Stimulated activated CD4-positive, alpha-beta T cell treated with anti-CD3 and anti-CD28 coated beads, Interleukin-2, amount 100 ng/mL, for 4 hours (primary cell): Measurements from ENCODE around the gene SPINK8.

Source experiments
- DNase-seq: peaks from one replicate; pipeline ENCODE4 v3.0.0-alpha.2; 2020; ENCODE audit warnings: low read depth

SPINK8 gene

GRCh38 chr3:48320996-48321395 lies 12.5 kb downstream of the SPINK8 start:
- DNase-seq: no peak

GRCh38 chr3:48318713-48319468 lies 14.6 kb downstream of the SPINK8 start:
- no peak for DNase-seq

- no peak for DNase-seq
Observed at GRCh38 chr3:48314542-48314941, 18.9 kb downstream of the SPINK8 start.

- no peak for DNase-seq
Observed at GRCh38 chr3:48306860-48307530, 26.5 kb downstream of the SPINK8 start.

GRCh38 chr3:48306290-48306689 lies 27.2 kb downstream of the SPINK8 start:
- no peak for DNase-seq

GRCh38 chr3:48305396-48305795 lies 28.1 kb downstream of the SPINK8 start:
- DNase-seq: no peak

- no peak for DNase-seq
Observed at GRCh38 chr3:48303021-48303420, 30.4 kb downstream of the SPINK8 start.

- no peak for DNase-seq
Observed at GRCh38 chr3:48301800-48302166, 31.7 kb downstream of the SPINK8 start.

- peak; percentile 84 for DNase-seq
Observed at GRCh38 chr3:48301020-48301799, 32.3 kb downstream of the SPINK8 start, which contains the start of gene NME6. TSS of gene NME6 (minus strand) at chr3:48301367.

GRCh38 chr3:48299746-48300712 lies 33.4 kb downstream of the SPINK8 start:
- DNase-seq: no peak

- DNase-seq: no peak
Observed at GRCh38 chr3:48297111-48297810, 36.2 kb downstream of the SPINK8 start.

GRCh38 chr3:48296699-48297098 lies 36.8 kb downstream of the SPINK8 start:
- no peak for DNase-seq

- no peak for DNase-seq
Observed at GRCh38 chr3:48294611-48295263, 38.7 kb downstream of the SPINK8 start.

- DNase-seq: no peak
Observed at GRCh38 chr3:48289659-48290058, 43.8 kb downstream of the SPINK8 start.

- DNase-seq: no peak
Observed at GRCh38 chr3:48287034-48287433, 46.4 kb downstream of the SPINK8 start.

GRCh38 chr3:48286308-48286707 lies 47.2 kb downstream of the SPINK8 start:
- no peak for DNase-seq

- DNase-seq: no peak
Observed at GRCh38 chr3:48285675-48286074, 47.8 kb downstream of the SPINK8 start.

- DNase-seq: no peak
Observed at GRCh38 chr3:48285132-48285531, 48.3 kb downstream of the SPINK8 start.

GRCh38 chr3:48280881-48281280 lies 52.6 kb downstream of the SPINK8 start:
- DNase-seq: no peak

GRCh38 chr3:48278884-48279559 lies 54.4 kb downstream of the SPINK8 start:
- no peak for DNase-seq
